D721Med (cell line): ENCODE results near the gene PCSK7.

Experiments used
- DNase-seq: peaks from one replicate; pipeline ENCODE4 v3.0.0; 2011; ENCODE audit warnings: low spot score; ENCODE audit not compliant: insufficient read length
- FAIRE-seq: peaks from 2 replicates; lab custom pipeline; 2011; peaks lifted over from hg19 to GRCh38; lab: Jason Lieb, UNC
- CTCF ChIP-seq: IDR thresholded peaks from 2 replicates; pipeline ENCODE4 v1.5.1; 2012; ENCODE audit warnings: mild to moderate bottlenecking, control low read depth; ENCODE audit not compliant: insufficient read depth; ENCODE audit errors: missing control alignments

Gene PCSK7

GRCh38 chr11:117249571-117249970, 17.7 kb upstream of the PCSK7 start:
- no peak for TF ChIP-seq CTCF
- no peak for FAIRE-seq
- no peak for DNase-seq

DNA sequence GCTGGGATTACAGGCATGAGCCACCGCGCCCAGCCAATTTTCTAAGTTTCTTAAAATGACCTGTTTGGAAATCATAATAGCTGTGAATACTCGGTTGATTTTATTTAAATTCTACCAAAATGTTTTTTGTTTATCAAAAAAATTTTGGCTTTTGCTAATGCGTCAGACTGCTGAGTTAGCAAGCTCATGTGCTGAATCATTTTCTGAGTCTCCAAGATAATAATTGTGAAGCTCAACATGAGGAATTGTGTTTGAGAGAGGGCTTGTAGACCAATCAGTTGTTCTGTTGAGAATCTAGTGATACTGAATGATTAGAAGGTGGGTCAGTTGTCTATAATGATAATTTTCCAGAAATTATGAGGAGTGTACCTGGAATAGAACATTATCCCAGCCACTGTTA, 16.5 kb upstream of the PCSK7 start:
- no peak for DNase-seq
- no peak for FAIRE-seq
- no peak for TF ChIP-seq CTCF

GRCh38 chr11:117239295-117239694, 7.4 kb upstream of the PCSK7 start:
- DNase-seq, result no peak
- peak; percentile 7 for TF ChIP-seq CTCF
- FAIRE-seq, result no peak

DNA sequence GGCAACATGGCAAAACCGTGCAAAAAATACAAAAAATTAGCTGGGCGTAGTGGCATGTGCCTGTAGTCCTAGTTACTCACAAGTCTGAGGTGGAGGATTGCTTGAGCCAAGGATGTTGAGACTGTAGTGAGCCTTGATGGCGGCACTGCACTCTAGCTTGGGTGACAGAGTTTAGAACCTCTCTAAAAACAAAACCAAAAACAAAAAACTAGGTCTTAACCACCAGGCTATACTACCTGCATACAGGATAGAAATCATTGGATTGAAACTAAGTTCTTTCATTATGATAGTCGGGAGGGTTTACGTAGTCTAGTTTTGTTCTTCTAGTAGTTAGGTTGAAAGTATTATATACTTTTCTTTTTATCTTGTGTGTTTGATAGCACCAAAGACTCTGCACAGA, 6.3 kb upstream of the PCSK7 start:
- TF ChIP-seq CTCF, result no peak
- FAIRE-seq (no peak), DNase-seq (no peak)

GRCh38 chr11:117232911-117233409, 1.1 kb upstream of the PCSK7 start:
- FAIRE-seq (no peak), DNase-seq (peak; percentile 45)
- no peak for TF ChIP-seq CTCF

GRCh38 chr11:117232092-117232878, 412 bp upstream of the PCSK7 start, which contains the start of gene RNF214:
TSS of gene RNF214 (plus strand) at chr11:117232671. CDS start at chr11:117234273, 1,602 bp downstream.
- peak; percentile 87 for DNase-seq
- no peak for FAIRE-seq
- TF ChIP-seq CTCF, result peak; percentile 53
